BJ (cell line): ENCODE measurements around the gene FPR3. TPM values are rescaled to one million over a fixed set of nuclear protein-coding genes. Genes with fewer than 3 reads are reported as not detected.

Experiments used
- CTCF ChIA-PET: fragments of 350-600 bp; formaldehyde crosslinking; extraction: SDS; loops from one replicate; lab custom pipeline; 2021; ENCODE audit warnings: antibody characterized with exemption, inconsistent platforms; lab: Yijun Ruan, JAX
- POLR2A ChIA-PET: fragments of 300-600 bp; sonication (Branson Sonifier 250); formaldehyde crosslinking; extraction: SDS; loops from one replicate; lab custom pipeline; 2021; ENCODE audit warnings: antibody characterized with exemption; lab: Charles Lee
- DNase-seq: peaks from one replicate; pipeline ENCODE4 v3.0.0-alpha.2; 2011; ENCODE audit warnings: low read depth
- H3K27me3 ChIP-seq: 2 replicates; pipeline ENCODE4 v1.6.0; 2011; ENCODE audit warnings: low read length; ENCODE audit not compliant: control insufficient read depth, insufficient read depth
- H3K36me3 ChIP-seq: 2 replicates; pipeline ENCODE4 v1.5.1; 2011; ENCODE audit warnings: low read length; ENCODE audit not compliant: control insufficient read depth, insufficient read depth
- H3K4me3 ChIP-seq: 2 replicates; pipeline ENCODE4 v1.5.1; 2011; ENCODE audit warnings: low read depth, mild to moderate bottlenecking, control low read depth, low read length
- polyA plus RNA-seq: library from polyadenylated mRNA; depleted of rRNA; stranded (reverse); fragments of >200 nt; gene quantifications from 2 replicates; pipeline ENCODE4 v1.2.3, GENCODE V29; 2011
- TF ChIP-seq, protein P1 (sequence below): IDR thresholded peaks from 2 replicates; pipeline ENCODE4 v1.5.1; 2011; ENCODE audit warnings: low read depth, mild to moderate bottlenecking, control low read depth, inconsistent platforms, low read length, moderate library complexity; ENCODE audit not compliant: insufficient read depth

FPR3 gene
- polyA plus RNA-seq, 1 experiment = not detected

- ChIA-PET POLR2A (no interaction called here), CTCF (interaction anchor here (0.9 kb wide), 1 partner anchor 12 kb away, joined by 3 read pairs; no protein-coding TSS in a partner anchor)
- Histone ChIP-seq H3K4me3 (no peak overlapping the region), H3K36me3 (no peaks in the 10 kb centered on the region), H3K27me3 (no peaks in the 10 kb centered on the region)
- TF ChIP-seq, protein P1, sequence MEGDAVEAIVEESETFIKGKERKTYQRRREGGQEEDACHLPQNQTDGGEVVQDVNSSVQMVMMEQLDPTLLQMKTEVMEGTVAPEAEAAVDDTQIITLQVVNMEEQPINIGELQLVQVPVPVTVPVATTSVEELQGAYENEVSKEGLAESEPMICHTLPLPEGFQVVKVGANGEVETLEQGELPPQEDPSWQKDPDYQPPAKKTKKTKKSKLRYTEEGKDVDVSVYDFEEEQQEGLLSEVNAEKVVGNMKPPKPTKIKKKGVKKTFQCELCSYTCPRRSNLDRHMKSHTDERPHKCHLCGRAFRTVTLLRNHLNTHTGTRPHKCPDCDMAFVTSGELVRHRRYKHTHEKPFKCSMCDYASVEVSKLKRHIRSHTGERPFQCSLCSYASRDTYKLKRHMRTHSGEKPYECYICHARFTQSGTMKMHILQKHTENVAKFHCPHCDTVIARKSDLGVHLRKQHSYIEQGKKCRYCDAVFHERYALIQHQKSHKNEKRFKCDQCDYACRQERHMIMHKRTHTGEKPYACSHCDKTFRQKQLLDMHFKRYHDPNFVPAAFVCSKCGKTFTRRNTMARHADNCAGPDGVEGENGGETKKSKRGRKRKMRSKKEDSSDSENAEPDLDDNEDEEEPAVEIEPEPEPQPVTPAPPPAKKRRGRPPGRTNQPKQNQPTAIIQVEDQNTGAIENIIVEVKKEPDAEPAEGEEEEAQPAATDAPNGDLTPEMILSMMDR = no peak
- DNase-seq = no peak
Observed at GRCh38 chr19:51789061-51789795, 5.7 kb upstream of the FPR3 start.

DNA sequence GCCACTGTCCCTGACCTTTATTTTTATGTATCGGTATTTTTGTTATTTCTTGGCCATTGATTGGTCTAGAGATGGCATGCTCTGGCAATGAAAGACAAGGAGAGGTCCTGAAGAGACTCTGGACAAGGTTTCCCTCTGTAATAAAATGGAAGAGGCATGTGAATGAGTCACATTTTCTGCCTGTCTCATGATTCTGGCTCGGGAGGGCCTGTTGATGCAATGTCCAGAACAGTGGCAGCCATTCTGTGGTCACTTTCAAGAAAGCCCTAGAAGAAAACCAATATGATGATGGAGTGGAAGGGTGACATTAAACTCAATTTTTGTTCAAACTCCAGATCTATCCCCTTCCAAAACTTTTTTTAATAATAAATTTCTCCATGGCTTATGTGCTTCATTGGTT lies 2.0 kb upstream of the FPR3 start:
- ChIA-PET CTCF (no interaction called here), POLR2A (no interaction called here)
- no peaks in the 10 kb centered on the region for H3K36me3 ChIP-seq
- H3K27me3 ChIP-seq = no peaks in the 10 kb centered on the region
- no peak for DNase-seq
- H3K4me3 ChIP-seq = no peak overlapping the region
- TF ChIP-seq, protein P1 = no peak

GRCh38 chr19:51793994-51794393 lies 963 bp upstream of the FPR3 start:
- Histone ChIP-seq H3K36me3 (no peaks in the 10 kb centered on the region), H3K27me3 (no peaks in the 10 kb centered on the region), H3K4me3 (no peak overlapping the region)
- DNase-seq = no peak
- ChIA-PET POLR2A (no interaction called here), CTCF (no interaction called here)
- TF ChIP-seq, protein P1 = no peak

- CTCF ChIA-PET = interaction anchor here (0.6 to 0.7 kb wide), 2 partner anchors 12 to 34 kb away, joined by 3 read pairs; no protein-coding TSS in a partner anchor
- H3K27me3 ChIP-seq = no peaks in the 10 kb centered on the region
- POLR2A ChIA-PET = no interaction called here
- DNase-seq = no peak
- TF ChIP-seq, protein P1 = no peak
- H3K4me3 ChIP-seq = no peak overlapping the region
- no peaks in the 10 kb centered on the region for H3K36me3 ChIP-seq
Observed at GRCh38 chr19:51796195-51796679, 1.3 kb downstream of the FPR3 start.

DNA sequence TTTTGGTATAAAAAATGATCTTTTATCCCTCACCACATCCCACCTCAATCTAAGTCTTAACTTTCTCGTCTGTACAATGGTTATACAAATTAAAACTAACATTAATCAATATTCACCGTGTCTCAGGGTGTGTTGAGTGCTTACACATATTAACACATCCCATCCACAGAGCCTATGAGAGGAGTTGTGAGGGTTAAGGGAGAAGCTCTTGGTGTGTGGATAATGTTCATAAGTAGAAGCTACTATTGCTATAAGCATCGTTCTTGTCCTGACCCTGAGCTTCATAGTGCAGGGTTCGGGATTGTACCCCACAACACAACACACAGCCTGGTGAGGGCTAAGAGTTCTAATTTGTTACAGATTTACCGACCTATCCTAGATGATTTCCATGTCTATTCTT lies 2.5 kb downstream of the FPR3 start:
- no peak overlapping the region for H3K4me3 ChIP-seq
- H3K27me3 ChIP-seq = no peaks in the 10 kb centered on the region
- POLR2A ChIA-PET = no interaction called here
- CTCF ChIA-PET = no interaction called here
- TF ChIP-seq, protein P1 = no peak
- DNase-seq = no peak
- no peaks in the 10 kb centered on the region for H3K36me3 ChIP-seq
